T-helper 1 cell treated with Interleukin-12 subunit alpha and Interleukin-12 subunit beta and Interleukin-4 antibody, amounts not matched to agents 30 μg/mL and 1 μg/mL, for 36 hours (primary cell): ENCODE results near the gene TP53RK.

Experiments
- H3K27ac Mint-ChIP-seq: one replicate; pipeline ENCODE4 v1.8.0; 2021; ENCODE audit warnings: mild to moderate bottlenecking, mixed read lengths
- H3K27me3 Mint-ChIP-seq: one replicate; pipeline ENCODE4 v1.8.0; 2021; ENCODE audit warnings: low read depth, mixed read lengths
- H3K36me3 Mint-ChIP-seq: one replicate; pipeline ENCODE4 v1.8.0; 2021; ENCODE audit warnings: low read depth, mixed read lengths
- H3K4me1 Mint-ChIP-seq: one replicate; pipeline ENCODE4 v1.8.0; 2021; ENCODE audit warnings: low read depth, mixed read lengths
- H3K4me3 Mint-ChIP-seq: one replicate; pipeline ENCODE4 v1.8.0; 2021; ENCODE audit warnings: mild to moderate bottlenecking, moderate library complexity, mixed read lengths
- H3K9me3 Mint-ChIP-seq: one replicate; pipeline ENCODE4 v1.8.0; 2021; ENCODE audit warnings: mixed read lengths

TP53RK gene

DNA sequence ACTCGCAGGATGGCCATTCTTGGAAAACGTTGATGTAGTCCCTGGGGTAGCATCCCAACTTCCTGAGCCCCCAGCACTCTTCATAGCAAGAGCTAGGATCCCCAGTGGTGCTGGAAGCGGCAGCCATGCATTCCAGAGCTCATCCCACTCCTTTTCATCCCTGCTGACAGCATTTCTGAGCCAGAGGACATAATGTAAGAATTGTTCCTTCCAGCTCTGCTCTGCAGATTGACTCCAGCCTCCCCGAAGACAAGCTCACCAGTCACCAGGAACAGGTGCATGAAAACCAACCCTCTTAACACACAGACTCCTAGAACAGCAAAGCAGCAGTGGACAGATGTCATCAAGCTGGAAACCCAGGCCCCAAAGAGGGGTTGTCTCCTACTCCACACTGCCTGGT is 41.8 kb downstream of the TP53RK start:
- Mint-ChIP-seq H3K27ac (no peak overlapping the region), H3K4me3 (no peak overlapping the region), H3K4me1 (no peaks in the 10 kb centered on the region), H3K27me3 (peaks cover 62% of the 10 kb centered on the region), H3K9me3 (no peaks in the 10 kb centered on the region), H3K36me3 (no peaks in the 10 kb centered on the region)

DNA sequence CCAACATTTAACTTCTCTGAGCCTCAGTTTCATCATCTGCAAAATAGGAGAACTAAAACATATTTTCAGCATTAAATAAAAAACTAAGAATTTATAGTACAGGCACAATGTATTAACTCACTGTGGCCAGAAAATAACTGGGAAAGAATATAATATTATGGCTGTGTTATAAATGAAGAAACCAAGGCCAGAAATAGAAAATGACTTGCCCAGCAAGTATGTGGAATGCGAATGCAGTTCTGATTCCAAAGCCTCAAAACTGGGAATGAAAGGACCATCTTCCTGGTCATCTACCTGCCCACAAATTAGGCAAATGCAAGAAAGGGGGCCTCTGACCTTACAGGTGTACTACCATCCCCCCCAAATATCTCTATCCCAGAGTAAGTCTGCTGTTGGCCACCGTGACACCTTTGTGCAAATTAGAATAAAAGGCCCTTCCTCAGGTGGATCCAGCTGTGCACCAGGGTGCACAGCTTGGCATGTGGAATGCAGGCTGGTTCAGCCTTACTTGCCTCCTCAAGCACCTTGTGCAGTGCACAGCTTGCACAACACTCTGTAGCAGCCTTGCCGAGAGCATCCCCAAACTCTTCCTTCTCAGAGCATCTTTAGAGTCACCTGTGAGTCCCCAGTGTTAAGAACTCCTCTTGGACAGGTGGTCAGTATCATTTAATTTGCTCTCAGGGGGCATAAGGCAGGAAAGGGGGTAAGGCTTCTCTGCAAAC is 42.4 kb downstream of the TP53RK start:
- H3K36me3 Mint-ChIP-seq, result no peaks in the 10 kb centered on the region
- peaks cover 58% of the 10 kb centered on the region for H3K27me3 Mint-ChIP-seq
- no peak overlapping the region for H3K4me3 Mint-ChIP-seq
- no peaks in the 10 kb centered on the region for H3K9me3 Mint-ChIP-seq
- H3K4me1 Mint-ChIP-seq, result no peaks in the 10 kb centered on the region
- no peak overlapping the region for H3K27ac Mint-ChIP-seq

DNA sequence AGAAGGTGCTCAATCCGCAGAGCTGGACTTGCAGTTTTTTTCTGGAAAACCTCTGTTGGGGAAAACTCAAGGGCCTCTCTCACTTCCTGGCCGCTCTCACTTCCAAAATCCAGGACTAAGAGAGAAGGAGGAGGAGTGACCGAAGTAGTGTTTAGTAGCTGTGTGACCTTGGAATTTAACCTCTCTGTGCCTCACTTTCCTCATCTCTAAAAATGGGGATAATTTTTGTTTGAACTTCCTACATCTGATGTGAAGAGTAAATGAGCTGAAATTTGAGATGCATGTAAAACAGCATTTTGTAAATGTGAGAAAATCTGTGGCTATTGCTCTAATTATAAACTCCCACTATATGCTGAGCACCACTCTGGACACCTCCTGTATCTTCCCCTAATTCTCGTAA is 43.1 kb downstream of the TP53RK start:
- no peak overlapping the region for H3K27ac Mint-ChIP-seq
- H3K36me3 Mint-ChIP-seq, result no peaks in the 10 kb centered on the region
- peaks cover 54% of the 10 kb centered on the region for H3K27me3 Mint-ChIP-seq
- H3K4me1 Mint-ChIP-seq, result no peaks in the 10 kb centered on the region
- H3K9me3 Mint-ChIP-seq, result no peaks in the 10 kb centered on the region
- H3K4me3 Mint-ChIP-seq, result no peak overlapping the region

DNA sequence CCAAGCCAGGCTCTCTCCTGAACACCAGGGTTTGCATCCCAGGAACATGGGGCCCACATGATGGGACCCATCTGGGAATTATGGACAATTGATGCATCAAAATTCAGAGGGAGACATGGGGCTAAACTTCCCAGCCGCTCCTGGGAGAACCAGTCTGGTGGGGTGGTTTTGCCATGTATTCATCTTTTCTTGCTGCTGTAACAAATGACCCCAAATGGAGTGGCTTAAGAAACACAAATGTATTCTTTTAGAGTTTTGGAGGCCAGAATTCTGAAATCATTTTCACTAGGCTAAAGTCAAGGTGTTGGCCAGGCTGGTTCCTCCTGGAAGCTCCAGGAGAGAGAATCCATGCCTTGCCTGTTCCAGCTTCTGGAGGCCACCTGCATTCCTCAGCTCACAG is 44.5 kb downstream of the TP53RK start:
- Mint-ChIP-seq H3K36me3 (no peaks in the 10 kb centered on the region), H3K4me3 (no peak overlapping the region), H3K9me3 (no peaks in the 10 kb centered on the region), H3K27ac (no peak overlapping the region), H3K4me1 (no peaks in the 10 kb centered on the region), H3K27me3 (peaks cover 40% of the 10 kb centered on the region)

DNA sequence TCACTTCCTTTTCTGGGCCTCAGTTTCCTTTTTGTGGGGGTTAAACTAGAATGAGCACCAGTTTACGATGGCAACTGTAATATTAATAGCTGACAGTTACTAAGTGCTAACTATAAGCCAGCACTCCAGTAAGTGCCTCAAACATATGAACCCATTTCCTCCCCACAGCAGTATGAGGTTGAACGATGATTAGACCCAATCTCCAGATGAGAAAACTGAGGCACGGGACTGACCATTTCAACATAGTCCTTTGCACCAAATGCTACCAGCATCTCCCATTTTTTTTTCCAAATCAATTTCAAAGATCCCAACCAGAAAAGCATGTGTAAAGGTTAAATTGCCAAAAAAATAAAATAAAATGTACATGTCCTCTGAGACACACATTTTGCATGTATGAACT is 45.1 kb downstream of the TP53RK start:
- Mint-ChIP-seq H3K27me3 (peaks cover 34% of the 10 kb centered on the region), H3K36me3 (no peaks in the 10 kb centered on the region), H3K4me1 (no peaks in the 10 kb centered on the region), H3K9me3 (no peaks in the 10 kb centered on the region), H3K27ac (no peak overlapping the region), H3K4me3 (no peak overlapping the region)

DNA sequence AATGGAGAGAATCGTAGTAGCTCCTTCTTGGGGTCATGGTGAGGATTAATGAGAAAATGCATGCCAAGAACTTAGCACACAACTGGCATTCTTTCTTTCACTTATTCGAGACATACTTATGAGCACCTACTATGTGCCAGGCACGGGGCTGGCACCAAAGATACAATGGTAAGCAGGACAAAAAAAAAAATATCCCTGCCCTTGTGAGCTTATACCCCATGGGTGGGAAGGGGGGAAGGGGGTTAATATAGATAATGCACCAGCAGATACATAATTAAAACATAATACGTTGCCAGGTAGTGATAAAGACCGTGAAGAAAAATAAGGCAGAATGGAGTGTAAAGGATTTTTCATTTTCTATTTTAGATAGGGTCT is 46.3 kb downstream of the TP53RK start:
- no peaks in the 10 kb centered on the region for H3K4me1 Mint-ChIP-seq
- H3K27me3 Mint-ChIP-seq, result peaks cover 25% of the 10 kb centered on the region
- H3K27ac Mint-ChIP-seq, result no peak overlapping the region
- no peaks in the 10 kb centered on the region for H3K9me3 Mint-ChIP-seq
- H3K4me3 Mint-ChIP-seq, result no peak overlapping the region
- H3K36me3 Mint-ChIP-seq, result no peaks in the 10 kb centered on the region

DNA sequence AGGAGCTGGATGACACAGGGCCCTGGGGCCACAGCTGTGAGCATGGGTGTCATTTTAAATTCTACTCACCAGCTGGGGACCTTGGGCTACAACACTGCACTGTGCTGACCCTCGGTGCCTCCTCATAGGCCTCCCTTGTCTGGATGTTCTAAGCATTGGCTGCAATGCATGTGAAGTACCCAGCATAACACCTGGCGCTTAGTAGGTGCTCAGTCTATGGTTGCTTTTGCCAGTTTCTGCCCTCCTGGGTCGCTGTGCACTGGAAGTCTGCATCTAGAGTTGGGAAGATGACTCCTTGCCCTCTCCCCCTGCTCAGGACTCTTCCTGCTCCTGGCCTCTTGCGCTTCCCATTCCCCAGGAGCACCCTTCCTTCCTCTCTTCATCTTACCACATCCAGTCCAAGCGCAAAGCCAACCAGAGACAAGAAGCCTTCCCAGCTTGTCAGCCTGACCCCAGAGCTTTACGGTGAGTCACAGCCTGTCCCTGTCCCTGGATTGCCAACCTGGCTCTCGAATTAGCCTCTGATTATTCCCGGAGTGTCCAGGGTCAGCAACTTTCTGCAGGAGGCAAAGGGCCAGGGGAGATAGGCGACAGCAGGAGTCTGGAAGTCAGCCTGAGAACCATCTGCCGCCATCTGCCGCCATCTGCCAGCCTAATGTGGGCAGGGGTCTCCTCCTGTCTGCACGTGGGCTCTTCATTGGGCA is 46.8 kb downstream of the TP53RK start:
- Mint-ChIP-seq H3K4me1 (no peaks in the 10 kb centered on the region), H3K36me3 (no peaks in the 10 kb centered on the region), H3K27me3 (peaks cover 20% of the 10 kb centered on the region), H3K9me3 (no peaks in the 10 kb centered on the region), H3K27ac (no peak overlapping the region), H3K4me3 (no peak overlapping the region)

DNA sequence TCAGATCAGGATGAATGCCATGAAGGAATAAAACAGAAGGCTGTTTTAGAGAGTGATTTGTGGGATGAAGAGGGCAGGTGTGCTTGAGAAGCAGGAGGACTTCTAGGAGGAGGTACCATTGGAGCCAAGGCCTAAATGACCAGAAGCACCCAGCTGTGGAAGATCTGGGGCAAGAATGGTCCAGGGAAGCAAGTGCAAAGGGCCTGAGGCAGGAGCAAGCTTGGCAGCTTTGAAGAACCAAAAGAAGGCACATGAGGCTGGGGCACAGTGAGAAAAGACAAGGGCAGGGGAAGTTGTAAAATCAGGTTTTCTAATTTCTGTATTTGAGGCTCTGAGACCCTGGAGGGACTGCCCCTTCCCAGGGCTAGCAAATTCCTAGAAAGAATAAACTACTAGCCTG is 47.8 kb downstream of the TP53RK start:
- peaks cover 14% of the 10 kb centered on the region for H3K27me3 Mint-ChIP-seq
- no peaks in the 10 kb centered on the region for H3K36me3 Mint-ChIP-seq
- H3K27ac Mint-ChIP-seq, result no peak overlapping the region
- H3K4me1 Mint-ChIP-seq, result no peaks in the 10 kb centered on the region
- H3K4me3 Mint-ChIP-seq, result no peak overlapping the region
- no peaks in the 10 kb centered on the region for H3K9me3 Mint-ChIP-seq

DNA sequence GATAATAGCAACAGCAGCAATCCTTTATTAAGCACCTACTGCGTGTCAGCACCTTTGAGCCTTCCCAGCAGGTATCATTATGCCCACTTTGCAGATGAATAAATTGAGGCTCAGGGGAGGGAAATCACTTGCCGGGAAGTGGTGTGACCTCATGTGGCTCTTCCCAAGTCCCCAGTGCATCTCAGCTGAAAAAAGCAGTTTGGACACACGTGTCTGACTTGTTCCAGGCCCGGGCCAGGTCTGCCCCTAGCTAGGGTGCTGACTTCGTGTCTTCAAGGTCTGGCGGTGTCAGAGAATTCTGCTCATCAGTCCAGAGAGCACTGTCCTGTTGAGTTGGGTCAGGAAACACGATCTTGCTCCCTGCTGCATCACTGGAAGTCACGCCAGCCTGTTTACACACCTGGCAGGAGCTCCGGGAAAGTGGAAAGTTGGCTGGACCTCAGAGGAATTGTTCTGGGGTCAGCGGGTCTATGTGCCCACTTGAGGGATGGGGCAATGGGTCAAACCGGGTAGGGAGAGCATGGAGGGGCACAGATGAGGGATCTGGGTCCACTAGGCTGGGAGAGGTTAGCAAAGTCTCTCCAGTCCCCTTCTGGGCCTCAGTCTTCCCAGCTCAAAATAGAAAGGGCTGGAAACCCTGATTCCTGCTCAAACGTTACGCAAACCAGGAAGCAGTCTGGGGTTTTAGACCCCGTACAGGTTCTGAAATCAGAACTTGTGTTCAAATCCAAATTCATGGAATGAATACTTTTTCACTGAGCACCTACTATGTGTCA is 48.5 kb downstream of the TP53RK start:
- Mint-ChIP-seq H3K27ac (no peak overlapping the region), H3K4me1 (no peaks in the 10 kb centered on the region), H3K4me3 (no peak overlapping the region), H3K27me3 (peaks cover 14% of the 10 kb centered on the region), H3K36me3 (no peaks in the 10 kb centered on the region), H3K9me3 (no peaks in the 10 kb centered on the region)

DNA sequence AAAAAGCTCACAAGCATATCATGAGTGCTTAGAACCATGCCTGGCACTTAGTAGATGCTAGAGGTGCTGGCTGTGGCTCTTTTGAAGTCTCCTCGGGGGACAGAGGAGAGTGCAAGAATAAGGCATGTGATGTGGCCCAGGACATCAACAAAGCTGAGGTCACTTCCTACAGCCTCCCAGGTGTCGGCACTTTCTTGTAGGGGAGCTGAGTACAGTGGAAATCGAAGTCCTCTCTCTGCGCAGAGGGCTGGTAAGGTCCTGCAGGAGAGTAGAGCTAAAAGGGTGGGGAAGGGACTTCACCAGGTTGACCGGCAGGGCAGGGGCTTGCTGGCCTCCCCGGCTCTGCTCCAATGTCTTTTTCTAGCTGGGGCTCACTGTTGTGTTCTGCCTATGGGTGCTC is 49.2 kb downstream of the TP53RK start:
- H3K4me3 Mint-ChIP-seq, result no peak overlapping the region
- no peaks in the 10 kb centered on the region for H3K9me3 Mint-ChIP-seq
- no peak overlapping the region for H3K27ac Mint-ChIP-seq
- no peaks in the 10 kb centered on the region for H3K4me1 Mint-ChIP-seq
- H3K36me3 Mint-ChIP-seq, result no peaks in the 10 kb centered on the region
- H3K27me3 Mint-ChIP-seq, result peaks cover 11% of the 10 kb centered on the region

DNA sequence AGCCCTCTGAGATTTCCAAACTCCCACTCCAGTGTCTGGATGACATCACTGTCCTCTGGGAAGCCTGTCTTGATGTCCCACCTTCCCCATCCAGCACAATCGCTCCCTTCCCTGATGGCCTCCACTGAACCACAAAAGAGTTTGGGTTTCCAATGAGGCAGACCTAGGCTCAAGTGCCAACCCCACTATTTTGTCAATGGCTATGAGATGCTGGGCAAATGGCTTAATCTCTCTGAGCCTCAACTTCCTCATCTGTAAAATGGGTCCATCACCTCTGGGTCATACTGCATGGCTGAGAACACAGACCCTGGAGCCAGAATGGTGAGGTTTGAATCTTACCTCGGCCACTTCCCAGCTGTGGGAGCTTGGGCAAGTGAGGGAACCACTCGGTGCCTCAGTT is 49.7 kb downstream of the TP53RK start:
- no peak overlapping the region for H3K27ac Mint-ChIP-seq
- H3K4me1 Mint-ChIP-seq, result no peaks in the 10 kb centered on the region
- H3K9me3 Mint-ChIP-seq, result no peaks in the 10 kb centered on the region
- no peaks in the 10 kb centered on the region for H3K36me3 Mint-ChIP-seq
- H3K4me3 Mint-ChIP-seq, result no peak overlapping the region
- H3K27me3 Mint-ChIP-seq, result peaks cover 8% of the 10 kb centered on the region

DNA sequence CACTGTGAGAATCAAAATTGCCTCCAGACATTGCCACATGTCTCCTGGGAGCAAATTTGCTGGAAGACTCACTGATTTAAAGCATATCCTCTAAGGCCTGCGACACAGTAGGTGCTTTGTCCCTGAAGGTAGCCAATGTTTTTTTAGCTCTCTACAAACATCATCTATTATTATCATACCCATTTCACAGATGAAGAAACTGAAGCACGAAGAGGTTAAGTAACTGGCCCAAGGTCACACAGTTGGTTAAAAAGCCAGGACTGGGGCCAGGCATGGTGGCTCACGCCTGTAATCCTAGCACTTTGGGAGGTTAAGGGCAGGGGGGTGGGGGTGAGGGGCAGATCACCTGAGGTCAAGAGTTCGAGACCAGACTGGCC is 50.4 kb downstream of the TP53RK start:
- H3K4me1 Mint-ChIP-seq, result no peaks in the 10 kb centered on the region
- no peak overlapping the region for H3K27ac Mint-ChIP-seq
- no peak overlapping the region for H3K4me3 Mint-ChIP-seq
- peaks cover 11% of the 10 kb centered on the region for H3K27me3 Mint-ChIP-seq
- H3K36me3 Mint-ChIP-seq, result no peaks in the 10 kb centered on the region
- H3K9me3 Mint-ChIP-seq, result no peaks in the 10 kb centered on the region

DNA sequence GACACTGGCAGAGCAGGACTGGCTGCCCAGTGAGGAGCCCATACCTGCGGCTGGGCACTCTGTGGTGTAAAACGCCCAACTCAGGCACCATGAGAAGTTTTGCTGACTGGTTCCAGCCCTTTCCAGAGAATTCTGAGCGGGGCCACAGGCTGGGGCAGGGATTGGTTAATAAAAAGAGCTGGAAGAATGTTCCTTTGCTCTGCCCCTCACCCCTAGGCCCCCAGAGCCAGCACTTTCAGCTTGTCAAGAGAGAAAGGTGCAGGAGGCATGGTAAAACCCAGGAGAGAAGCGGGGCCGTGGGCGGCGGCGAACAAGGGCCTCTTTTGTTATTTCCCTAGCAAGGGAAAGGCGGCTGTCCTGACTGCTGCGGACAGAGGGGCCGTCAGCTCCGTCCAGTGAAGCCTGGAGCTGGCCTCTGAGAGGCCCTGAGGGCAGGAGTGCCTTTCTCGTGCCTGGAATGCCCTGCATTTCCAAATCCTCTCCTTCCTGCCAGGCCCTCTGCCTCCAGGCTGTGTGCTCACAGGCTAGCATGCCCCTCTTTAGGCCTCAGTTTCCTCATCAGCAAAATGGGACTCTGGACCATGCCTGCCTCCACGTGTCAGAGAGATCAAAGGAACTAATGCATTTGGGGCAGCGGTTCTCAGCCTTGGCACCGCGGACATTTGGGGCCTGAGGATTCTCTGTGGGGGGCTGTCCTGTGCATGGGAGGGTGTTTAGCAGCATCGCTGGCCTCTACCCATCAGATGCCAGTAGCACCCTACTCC is 50.9 kb downstream of the TP53RK start:
- peaks cover 8% of the 10 kb centered on the region for H3K27me3 Mint-ChIP-seq
- no peak overlapping the region for H3K4me3 Mint-ChIP-seq
- no peaks in the 10 kb centered on the region for H3K9me3 Mint-ChIP-seq
- H3K4me1 Mint-ChIP-seq, result no peaks in the 10 kb centered on the region
- H3K27ac Mint-ChIP-seq, result no peak overlapping the region
- no peaks in the 10 kb centered on the region for H3K36me3 Mint-ChIP-seq

DNA sequence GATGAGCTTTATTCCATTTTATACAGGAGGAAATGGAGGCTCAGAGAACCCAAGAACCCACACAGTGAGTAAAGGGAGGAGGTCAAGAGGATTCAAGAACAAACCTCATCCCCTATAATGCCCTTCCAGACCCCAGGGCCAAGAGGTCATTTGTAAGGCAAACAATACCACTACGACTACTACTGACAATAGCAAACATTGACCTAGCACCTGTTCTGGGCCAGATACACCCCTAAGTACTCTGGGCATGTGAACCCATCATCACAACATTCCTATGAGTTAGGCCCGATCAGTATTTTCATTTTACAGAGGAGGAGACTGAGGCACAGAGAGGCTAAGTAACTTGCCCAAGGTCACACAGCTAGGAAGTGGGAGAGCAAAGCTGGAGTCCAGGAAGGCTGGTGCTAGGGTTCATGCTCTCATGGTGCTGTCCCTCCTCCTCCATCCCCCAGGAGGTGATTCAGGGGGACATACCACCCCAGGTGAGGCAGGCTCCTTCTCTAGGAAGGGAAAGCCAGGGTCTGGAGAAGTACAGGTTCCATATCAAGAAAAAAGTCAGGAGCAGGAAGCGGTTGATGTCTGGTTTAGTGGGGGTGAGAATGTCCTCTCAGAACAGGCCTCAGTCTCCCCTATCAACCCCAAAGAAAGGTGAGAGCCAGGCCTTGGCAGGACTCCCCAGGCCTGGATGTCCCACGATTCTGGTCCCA is 51.7 kb downstream of the TP53RK start:
- Mint-ChIP-seq H3K27me3 (peaks cover 8% of the 10 kb centered on the region), H3K9me3 (no peaks in the 10 kb centered on the region), H3K4me1 (no peaks in the 10 kb centered on the region), H3K36me3 (no peaks in the 10 kb centered on the region), H3K27ac (no peak overlapping the region), H3K4me3 (no peak overlapping the region)
